C4-2B (cell line): ENCODE results near the gene RNF166.
"Not testable (repeated sequence)": the region's sequence is repeated elsewhere in the genome, so short reads cannot be mapped to it uniquely, and the experiment has no call there.

Source experiments
- H3K27ac ChIP-seq: fragments of 450-650 bp; 2 replicates; pipeline ENCODE4 v1.5.1; 2017
- CTCF ChIP-seq: fragments of 450-650 bp; conservative IDR thresholded peaks from 2 replicates; pipeline ENCODE4 v1.5.1; 2017; ENCODE audit warnings: mild to moderate bottlenecking
- ZFX ChIP-seq: fragments of 450-650 bp; IDR thresholded peaks from 2 replicates; pipeline ENCODE4 v1.6.1; 2017

The RNF166 gene

GRCh38 chr16:88672776-88673175, 33.4 kb downstream of the RNF166 start:
- TF ChIP-seq CTCF (no peak; the same call in 1 of the 2 replicates), ZFX (no peak)
- no peak overlapping the region for H3K27ac ChIP-seq

- TF ChIP-seq CTCF (no peak), ZFX (no peak)
- no peak overlapping the region for H3K27ac ChIP-seq
Observed at GRCh38 chr16:88671806-88672205, 34.4 kb downstream of the RNF166 start.

- no peak for TF ChIP-seq CTCF
- TF ChIP-seq ZFX = no peak
- H3K27ac ChIP-seq = no peak overlapping the region
Observed at GRCh38 chr16:88669980-88670379, 36.2 kb downstream of the RNF166 start.

- H3K27ac ChIP-seq = not testable (repeated sequence)
Observed at GRCh38 chr16:88669493-88669892, 36.7 kb downstream of the RNF166 start.

- no peak overlapping the region for H3K27ac ChIP-seq
- no peak for TF ChIP-seq ZFX
- TF ChIP-seq CTCF = no peak
Observed at GRCh38 chr16:88667461-88667860, 38.7 kb downstream of the RNF166 start.

GRCh38 chr16:88665570-88665969, 40.6 kb downstream of the RNF166 start:
- H3K27ac ChIP-seq = no peak overlapping the region
- TF ChIP-seq ZFX (no peak), CTCF (no peak)

GRCh38 chr16:88665148-88665547, 41.1 kb downstream of the RNF166 start:
- H3K27ac ChIP-seq = no peak overlapping the region
- no peak for TF ChIP-seq CTCF
- no peak for TF ChIP-seq ZFX

- TF ChIP-seq ZFX (peak; percentile 43; the same call in 1 of the 2 replicates), CTCF (no peak)
Observed at GRCh38 chr16:88662843-88663606, 43.2 kb downstream of the RNF166 start, which contains the start of gene MVD. TSS of gene MVD (minus strand) at chr16:88663091. CDS start at chr16:88663080, 11 bp downstream.

More at GRCh38 chr16:88662843-88663606, 43.2 kb downstream of the RNF166 start, which contains the start of gene MVD:
- H3K27ac ChIP-seq = peak within 1 kb of the TSS; percentile 95
